22Rv1 (cell line): ENCODE measurements around the gene FBXO17.
"Not testable (repeated sequence)": the region's sequence is repeated elsewhere in the genome, so short reads cannot be mapped to it uniquely, and the experiment has no call there.

Source experiments
- CTCF ChIP-seq: fragments of 450-650 bp; IDR thresholded peaks from 2 replicates; pipeline ENCODE4 v1.5.1; 2017; ENCODE audit warnings: mild to moderate bottlenecking
- ZFX ChIP-seq: fragments of 450-650 bp; IDR thresholded peaks from 2 replicates; pipeline ENCODE4 v1.6.1; 2017; ENCODE audit warnings: antibody characterized with exemption, borderline replicate concordance

- not testable (repeated sequence) for TF ChIP-seq CTCF, ZFX
Observed at GRCh38 chr19:38987745-38988144, 12.2 kb upstream of the FBXO17 start.
